HepG2 (cell line): ENCODE results near the gene H2AZ2. TPM values are rescaled to one million over a fixed set of nuclear protein-coding genes. Genes with fewer than 3 reads are reported as not detected.

Experiments used
- ATAC-seq: fragments of 200-7000 bp; cut with Tn5 transposase; 3 replicates; pipeline ENCODE4 v1.9.1; 2020; ENCODE audit warnings: mild to moderate bottlenecking, moderate library complexity
- BruUV-seq: library from RNA; stranded (reverse); fragments of 400-500 nt; replicated peaks from 2 replicates; lab custom pipeline; 2021; lab: Mats Ljungman, UMichigan
- CTCF ChIA-PET: fragments of 300-600 bp; formaldehyde crosslinking; extraction: SDS; loops from one replicate; lab custom pipeline; 2021; ENCODE audit warnings: low total read pairs, inconsistent platforms, low intra/inter-chr PET ratio; lab: Yijun Ruan, JAX
- POLR2A ChIA-PET: fragments of 350-600 bp; sonication (Branson Sonifier 250); formaldehyde crosslinking; loops from one replicate; lab custom pipeline; 2020; ENCODE audit warnings: antibody characterized with exemption, inconsistent platforms; lab: Yijun Ruan, JAX
- DNase-seq: peaks from one replicate; pipeline ENCODE4 v3.0.0-alpha.2; 2015; ENCODE audit warnings: low spot score
- FAIRE-seq: peaks from 3 replicates; lab custom pipeline; 2011; peaks lifted over from hg19 to GRCh38; lab: Jason Lieb, UNC
- H2AFZ ChIP-seq: one replicate; pipeline ENCODE4 v1.6.1; 2011; ENCODE audit warnings: low read length, inconsistent platforms
- H3K27ac ChIP-seq: fragments of 300-600 bp; 3 replicates; pipeline ENCODE4 v1.8.0; 2011; ENCODE audit warnings: mixed run types, mild to moderate bottlenecking, mixed read lengths, low read length, inconsistent platforms; ENCODE audit not compliant: insufficient read depth; ENCODE audit errors: extremely low read length
- H3K27me3 ChIP-seq, 2 experiments: fragments of 200-600 bp in 1 of 2; 2 replicates in 1 of 2; 3 replicates in 1 of 2; pipeline versions ENCODE4 v1.6.0 to v1.8.0; 2011; ENCODE audit warnings: low read length in 2 of 2, mild to moderate bottlenecking in 2 of 2, moderate library complexity in 2 of 2, inconsistent platforms in 1 of 2; ENCODE audit not compliant: insufficient read depth in 2 of 2, control insufficient read depth in 1 of 2
- H3K36me3 ChIP-seq, 2 experiments: fragments of 200-600 bp in 1 of 2; replicated peaks in 1 of 2; 2 replicates in 1 of 2; 3 replicates in 1 of 2; pipeline versions ENCODE4 v1.5.1 to v1.8.0; 2011; ENCODE audit warnings: low read length in 2 of 2, inconsistent platforms in 1 of 2; ENCODE audit not compliant: insufficient read depth in 2 of 2, control insufficient read depth in 1 of 2
- H3K4me1 ChIP-seq: 2 replicates; pipeline ENCODE4 v1.5.1; 2012; ENCODE audit warnings: low read length, inconsistent platforms; ENCODE audit not compliant: insufficient read depth
- H3K4me2 ChIP-seq: 2 replicates; pipeline ENCODE4 v1.6.0; 2011; ENCODE audit warnings: low read depth, low read length, inconsistent platforms
- H3K4me3 ChIP-seq, 3 experiments: fragments of 200-600 bp in 1 of 3; sonication (generic), shearing (Covaris generic) in 1 of 3; replicated peaks in 1 of 3; 2 replicates each; pipeline ENCODE4 v1.5.1; 2011 to 2016; ENCODE audit warnings: low read length in 3 of 3, inconsistent platforms in 2 of 3, low read depth in 2 of 3, mild to moderate bottlenecking in 2 of 3, control low read depth in 1 of 3, mixed read lengths in 1 of 3; ENCODE audit not compliant: insufficient read depth in 1 of 3
- H3K79me2 ChIP-seq: one replicate; pipeline ENCODE4 v1.6.1; 2011; ENCODE audit warnings: low read length, inconsistent platforms; ENCODE audit not compliant: insufficient read depth
- H3K9ac ChIP-seq: 2 replicates; pipeline ENCODE4 v1.6.0; 2011; ENCODE audit warnings: mild to moderate bottlenecking, low read depth, low read length, inconsistent platforms; ENCODE audit not compliant: insufficient read depth
- H3K9me3 ChIP-seq: 2 replicates; pipeline ENCODE4 v1.5.1; 2012; ENCODE audit warnings: mild to moderate bottlenecking, low read length
- H4K20me1 ChIP-seq: 2 replicates; pipeline ENCODE4 v1.6.0; 2011; ENCODE audit warnings: inconsistent platforms, mild to moderate bottlenecking, low read length, moderate library complexity; ENCODE audit not compliant: insufficient read depth
- AGO2 ChIP-seq: fragments of 200-400 bp; formaldehyde crosslinking; optimal IDR thresholded peaks from 2 replicates; pipeline ENCODE3; 2017; ENCODE audit warnings: mild to moderate bottlenecking, low read depth, low read length, moderate library complexity
- AHDC1 ChIP-seq: sonication (generic); formaldehyde crosslinking; IDR thresholded peaks from 2 replicates; pipeline ENCODE4 v1.5.1; 2020; ENCODE audit warnings: mild to moderate bottlenecking, missing genetic modification reagents, borderline replicate concordance
- E2F2 ChIP-seq: sonication (generic); formaldehyde crosslinking; IDR thresholded peaks from 2 replicates; pipeline ENCODE4 v1.4.0; 2020; ENCODE audit warnings: missing genetic modification reagents, borderline replicate concordance
- MEIS2 ChIP-seq: sonication (generic); formaldehyde crosslinking; IDR thresholded peaks from 2 replicates; pipeline ENCODE4 v1.9.0; 2021; ENCODE audit warnings: mild to moderate bottlenecking, missing genetic modification reagents
- PRDM15 ChIP-seq: sonication (generic); formaldehyde crosslinking; IDR thresholded peaks from 2 replicates; pipeline ENCODE4 v1.4.0; 2020; ENCODE audit warnings: missing genetic modification reagents
- RBFOX2 ChIP-seq: fragments of 200-400 bp; formaldehyde crosslinking; IDR thresholded peaks from 2 replicates; pipeline ENCODE4 v1.6.1; 2017; ENCODE audit warnings: low read depth, mild to moderate bottlenecking, low read length
- ZBTB7A ChIP-seq: sonication (generic); formaldehyde crosslinking; IDR thresholded peaks from 2 replicates; pipeline ENCODE4 v1.8.0; 2022; ENCODE audit warnings: mild to moderate bottlenecking, missing genetic modification reagents
- ZMAT5 ChIP-seq: sonication (generic); formaldehyde crosslinking; IDR thresholded peaks from 2 replicates; pipeline ENCODE4 v1.5.0; 2020; ENCODE audit warnings: mild to moderate bottlenecking, low read depth, missing genetic modification reagents, borderline replicate concordance
- ZNF225 ChIP-seq: sonication (generic); formaldehyde crosslinking; IDR thresholded peaks from 2 replicates; pipeline ENCODE4 v1.4.0; 2020; ENCODE audit warnings: mild to moderate bottlenecking, missing genetic modification reagents
- ZNF253 ChIP-seq: sonication (generic); formaldehyde crosslinking; IDR thresholded peaks from 2 replicates; pipeline ENCODE4 v1.8.0; 2022; ENCODE audit warnings: mild to moderate bottlenecking, missing genetic modification reagents, borderline replicate concordance
- WGBS: methylation state at CpG from one replicate; pipeline ENCODE4 v1.1.6; 2017; ENCODE audit warnings: low lambda C conversion rate; 5-methylcytosine and 5-hydroxymethylcytosine counted together
- in situ Hi-C: cut with HindIII; loops from 2 replicates; pipeline ENCODE4 v1.10.0; 2017; ENCODE audit warnings: low pct_unique_long_range_greater_than_20kb; ENCODE audit not compliant: extremely low pct_ligation_motif_present
- intact Hi-C: fragments of 100-400 bp; cut with micrococcal nuclease; formaldehyde crosslinking; loops from one replicate; pipeline ENCODE4 v1.10.0; 2022; ENCODE audit not compliant: unreplicated experiment
- polyA plus RNA-seq, 8 experiments: library from polyadenylated mRNA; depleted of rRNA in 3 of 8; stranded (reverse) in 7 of 8; unstranded in 1 of 8; fragments of >200 nt; fragmentation: Illumina TruSeq in 4 of 8; extraction: Trizol in 4 of 8; gene quantifications; 2 replicates each; pipeline versions ENCODE4 v1.2.1 to v1.2.3, GENCODE V29; 2011 to 2016; ENCODE audit warnings: low read depth in 4 of 8, missing spikeins in 1 of 8, mixed read lengths in 1 of 8; ENCODE audit not compliant: insufficient read depth in 1 of 8
- total RNA-seq, 5 experiments: library from RNA; depleted of rRNA; stranded (reverse); fragments of >200 nt; fragmentation: Illumina TruSeq; extraction: Trizol; gene quantifications; 2 replicates each; pipeline ENCODE4 v1.2.3, GENCODE V29; 2016; ENCODE audit warnings: low read depth in 1 of 5

Gene H2AZ2
- total and polyA plus RNA-seq, 2 of the 13 experiments (the other 11 are each of a cell fraction or from before 2014, with no cell fraction given), result 121 to 223 TPM

GRCh38 chr7:44884621-44885393, 36.9 kb upstream of the H2AZ2 start:
- BruUV-seq, result no TSS peak
- intact Hi-C loops, result no loop called here
- peaks cover 56% of the 10 kb centered on the region for H3K4me1 ChIP-seq
- WGBS, result 46% methylated on average over 64 of the region's 107 CpGs
- peaks cover 46% of the 10 kb centered on the region for H3K79me2 ChIP-seq
- no peak overlapping the region for H2AFZ ChIP-seq
- H3K36me3 ChIP-seq, result no peaks in the 10 kb centered on the region; a peak in 3 of 5 replicates
- POLR2A ChIA-PET, result interaction anchor here (0.8 to 2.2 kb wide), 13 partner anchors 10 to 311 kb away, joined by 3 to 16 read pairs (median 4); partner anchors contain the start of genes CCM2, DDX56, H2AZ2 and OGDH
- H3K27ac ChIP-seq, result peak overlapping the region; percentile 86
- no peaks in the 10 kb centered on the region for H3K27me3 ChIP-seq
- peak; percentile 38 for ATAC-seq
- peaks cover 7% of the 10 kb centered on the region; the same call in 1 of the 2 replicates for H4K20me1 ChIP-seq
- H3K9me3 ChIP-seq, result no peaks in the 10 kb centered on the region
- CTCF ChIA-PET, result no interaction called here
- peak overlapping the region; percentile 73 to 96 (median 88) for H3K4me3 ChIP-seq
- DNase-seq, result no peak
- H3K9ac ChIP-seq, result peak overlapping the region; percentile 90
- in situ Hi-C loops, result no loop called here
- H3K4me2 ChIP-seq, result peak overlapping the region; percentile 75
- FAIRE-seq, result no peak
- TF ChIP-seq RBFOX2, result peak; percentile 65
- TF ChIP-seq MEIS2, result no peak
- no peak for TF ChIP-seq E2F2
- peak; percentile 77 for TF ChIP-seq AGO2
- TF ChIP-seq ZMAT5 (CRISPR knock-in tag), result no peak
- TF ChIP-seq AHDC1, result peak; percentile 29; the same call in 1 of the 2 replicates
- no peak for TF ChIP-seq ZBTB7A (CRISPR knock-in tag)
- TF ChIP-seq ZNF225, result no peak
- no peak for TF ChIP-seq PRDM15 (CRISPR knock-in tag)
- TF ChIP-seq ZNF253 (CRISPR knock-in tag), result no peak
